GM12873 (cell line): ENCODE data around the gene DTWD2.

ENCODE experiments used
- TF ChIP-seq, protein P1 (sequence below): IDR thresholded peaks from 2 replicates; pipeline ENCODE4 v1.5.1; 2012; ENCODE audit warnings: low read depth, mild to moderate bottlenecking, moderate library complexity, low read length, control low read depth; ENCODE audit not compliant: insufficient read depth; ENCODE audit errors: missing control alignments

Gene DTWD2

DNA sequence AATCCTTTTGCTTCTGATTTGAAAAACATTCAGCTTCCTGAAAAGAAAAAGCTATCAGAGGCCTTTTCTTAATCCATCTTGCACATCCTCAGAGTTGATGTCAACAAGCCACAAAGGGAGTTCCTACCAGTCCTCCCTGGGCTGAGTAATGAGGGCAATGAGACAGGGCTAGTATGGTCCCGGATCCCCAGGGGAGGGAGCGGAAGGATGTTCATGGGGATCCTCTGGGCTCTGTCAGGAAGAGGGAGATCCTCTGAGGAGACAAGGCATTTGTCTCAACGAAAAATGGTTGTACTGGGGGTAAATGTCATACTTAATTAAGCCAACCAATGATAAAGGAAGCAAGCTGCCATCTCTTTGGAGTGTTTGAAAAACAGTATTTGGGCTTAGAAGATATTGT is 195.3 kb downstream of the DTWD2 start:
- TF ChIP-seq, protein P1, sequence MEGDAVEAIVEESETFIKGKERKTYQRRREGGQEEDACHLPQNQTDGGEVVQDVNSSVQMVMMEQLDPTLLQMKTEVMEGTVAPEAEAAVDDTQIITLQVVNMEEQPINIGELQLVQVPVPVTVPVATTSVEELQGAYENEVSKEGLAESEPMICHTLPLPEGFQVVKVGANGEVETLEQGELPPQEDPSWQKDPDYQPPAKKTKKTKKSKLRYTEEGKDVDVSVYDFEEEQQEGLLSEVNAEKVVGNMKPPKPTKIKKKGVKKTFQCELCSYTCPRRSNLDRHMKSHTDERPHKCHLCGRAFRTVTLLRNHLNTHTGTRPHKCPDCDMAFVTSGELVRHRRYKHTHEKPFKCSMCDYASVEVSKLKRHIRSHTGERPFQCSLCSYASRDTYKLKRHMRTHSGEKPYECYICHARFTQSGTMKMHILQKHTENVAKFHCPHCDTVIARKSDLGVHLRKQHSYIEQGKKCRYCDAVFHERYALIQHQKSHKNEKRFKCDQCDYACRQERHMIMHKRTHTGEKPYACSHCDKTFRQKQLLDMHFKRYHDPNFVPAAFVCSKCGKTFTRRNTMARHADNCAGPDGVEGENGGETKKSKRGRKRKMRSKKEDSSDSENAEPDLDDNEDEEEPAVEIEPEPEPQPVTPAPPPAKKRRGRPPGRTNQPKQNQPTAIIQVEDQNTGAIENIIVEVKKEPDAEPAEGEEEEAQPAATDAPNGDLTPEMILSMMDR, result no peak

DNA sequence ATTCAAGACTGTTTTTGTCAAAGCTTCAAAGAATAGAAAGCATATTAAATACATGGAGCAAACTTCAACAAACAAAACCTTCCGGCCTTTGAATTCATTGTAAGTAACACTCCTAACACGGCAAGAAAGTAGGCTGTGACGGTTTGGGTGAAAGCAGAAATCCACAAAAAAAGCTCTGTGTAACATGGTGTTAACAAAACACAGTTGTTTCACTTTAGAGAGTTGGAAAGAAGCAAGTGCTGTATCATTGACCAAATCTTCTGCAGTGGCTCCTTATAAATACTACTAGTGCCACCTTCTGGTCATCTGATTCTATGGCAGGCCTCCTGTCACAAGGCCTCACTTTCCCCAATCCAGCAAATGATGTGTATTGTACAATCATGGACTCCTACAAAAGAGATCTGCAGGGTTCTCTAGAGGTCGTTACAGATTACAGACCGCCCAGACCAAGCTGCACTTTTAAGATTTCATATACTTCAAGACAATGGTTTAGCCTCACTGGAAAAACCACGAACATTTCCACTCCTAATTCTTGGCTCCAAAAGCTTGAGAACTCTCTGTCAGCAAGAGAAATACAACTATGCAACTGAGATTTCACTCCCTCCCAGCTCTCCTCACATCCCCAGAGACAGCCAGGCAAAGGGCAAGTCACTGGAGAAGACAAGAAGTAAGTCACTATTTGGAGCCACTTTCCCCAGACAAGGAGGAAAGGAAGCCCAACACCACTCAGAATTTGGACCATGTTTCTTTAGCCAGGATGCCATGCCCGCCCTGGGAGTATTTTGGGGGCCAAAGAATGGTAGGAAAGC is 196.2 kb downstream of the DTWD2 start:
- TF ChIP-seq, protein P1, result peak; percentile 82

- TF ChIP-seq, protein P1, result no peak
Measured at GRCh38 chr5:118789366-118789765, 199.0 kb downstream of the DTWD2 start.

DNA sequence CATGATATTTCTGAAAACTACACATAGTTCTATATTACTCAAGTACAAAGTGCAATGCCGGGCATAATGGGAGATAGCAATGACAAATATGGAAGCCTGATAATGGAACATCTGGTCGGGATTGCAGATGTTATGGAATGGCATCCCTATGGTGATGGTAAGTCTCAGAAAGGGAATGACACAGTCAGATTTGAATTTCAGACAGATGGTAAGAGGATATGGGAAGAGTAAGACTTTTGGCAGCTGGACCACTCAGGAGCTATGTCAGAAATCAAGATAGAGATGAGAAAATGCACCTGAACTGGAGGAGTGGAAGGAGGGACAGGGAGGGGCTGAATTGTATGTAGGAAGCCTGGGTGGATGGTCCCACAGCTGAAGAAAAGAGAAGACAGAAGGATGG is 200.0 kb downstream of the DTWD2 start:
- TF ChIP-seq, protein P1, result no peak
